SKM-1 (cell line): ENCODE results near the gene BCAS3.
"Not testable (repeated sequence)": the region's sequence is repeated elsewhere in the genome, so short reads cannot be mapped to it uniquely, and the experiment has no call there.

Experiments used
- DNase-seq: peaks from one replicate; lab custom pipeline; 2025; ENCODE audit not compliant: unreplicated experiment; lab: John Stamatoyannopoulos, UW

BCAS3 gene

DNA sequence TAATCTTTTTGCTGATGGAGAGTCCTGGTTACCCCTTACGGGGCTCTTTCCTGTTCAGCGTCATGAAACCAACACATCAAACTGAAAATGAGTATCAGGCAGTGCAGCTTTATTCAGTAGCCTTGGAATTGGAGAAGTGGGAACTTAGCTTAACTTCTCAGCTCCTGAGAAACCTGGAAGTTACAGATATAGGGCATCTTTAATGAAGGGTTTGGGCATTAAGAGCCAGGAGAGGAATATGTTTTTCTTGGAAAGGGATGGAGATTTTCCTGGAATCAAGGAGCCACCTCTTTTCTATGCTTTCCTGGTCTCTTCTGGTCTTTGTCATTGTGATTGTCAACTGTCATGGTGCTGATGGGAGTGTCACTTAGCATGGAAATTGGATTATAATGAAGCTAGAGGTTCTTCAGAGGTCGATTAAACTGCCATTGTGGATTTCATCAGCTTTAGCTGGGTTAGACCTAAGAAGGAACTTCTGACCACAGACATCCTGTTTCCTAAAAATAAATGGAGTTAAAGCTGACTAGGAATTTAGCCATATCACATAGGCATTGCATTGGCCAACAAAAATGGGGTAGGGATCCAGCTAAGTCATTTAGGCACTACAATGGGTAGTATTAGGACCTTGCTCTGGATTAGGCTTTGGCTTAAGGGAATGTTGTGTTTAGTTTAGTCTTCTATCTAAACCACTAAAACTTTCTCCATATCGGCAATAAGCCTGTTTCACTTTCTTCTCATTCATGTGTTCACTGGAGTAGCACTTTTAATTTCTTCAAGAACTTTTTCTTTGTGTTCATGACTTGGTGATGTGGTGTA is 186.4 kb downstream of the BCAS3 start:
- peak; percentile 57 for DNase-seq

- no peak for DNase-seq
These were observed 187.0 kb downstream of the BCAS3 start for GRCh38 chr17:60864708-60865005.

- DNase-seq: no peak
These were observed 197.1 kb downstream of the BCAS3 start for GRCh38 chr17:60874772-60875171.

DNA sequence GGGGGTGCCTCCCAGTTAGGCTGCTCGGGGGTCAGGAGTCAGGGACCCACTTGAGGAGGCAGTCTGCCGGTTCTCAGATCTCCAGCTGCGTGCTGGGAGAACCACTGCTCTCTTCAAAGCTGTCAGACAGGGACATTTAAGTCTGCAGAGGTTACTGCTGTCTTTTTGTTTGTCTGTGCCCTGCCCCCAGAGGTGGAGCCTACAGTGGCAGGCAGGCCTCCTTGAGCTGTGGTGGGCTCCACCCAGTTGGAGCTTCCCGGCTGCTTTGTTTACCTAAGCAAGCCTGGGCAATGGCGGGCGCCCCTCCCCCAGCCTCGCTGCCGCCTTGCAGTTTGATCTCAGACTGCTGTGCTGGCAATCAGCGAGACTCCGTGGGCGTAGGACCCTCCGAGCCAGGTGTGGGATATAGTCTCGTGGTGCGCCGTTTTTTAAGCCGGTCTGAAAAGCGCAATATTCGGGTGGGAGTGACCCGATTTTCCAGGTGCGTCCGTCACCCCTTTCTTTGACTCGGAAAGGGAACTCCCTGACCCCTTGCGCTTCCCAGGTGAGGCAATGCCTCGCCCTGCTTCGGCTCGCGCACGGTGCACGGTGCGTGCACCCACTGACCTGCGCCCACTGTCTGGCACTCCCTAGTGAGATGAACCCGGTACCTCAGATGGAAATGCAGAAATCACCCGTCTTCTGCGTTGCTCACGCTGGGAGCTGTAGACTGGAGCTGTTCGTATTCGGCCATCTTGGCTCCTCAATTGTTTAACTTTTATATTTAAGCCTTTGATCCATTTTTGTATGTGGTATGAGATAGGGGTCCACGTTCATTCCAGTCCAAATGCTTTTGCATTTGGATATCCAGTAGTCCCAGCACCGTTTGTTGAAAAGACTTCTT is 209.3 kb downstream of the BCAS3 start:
- not testable (repeated sequence) for DNase-seq

DNA sequence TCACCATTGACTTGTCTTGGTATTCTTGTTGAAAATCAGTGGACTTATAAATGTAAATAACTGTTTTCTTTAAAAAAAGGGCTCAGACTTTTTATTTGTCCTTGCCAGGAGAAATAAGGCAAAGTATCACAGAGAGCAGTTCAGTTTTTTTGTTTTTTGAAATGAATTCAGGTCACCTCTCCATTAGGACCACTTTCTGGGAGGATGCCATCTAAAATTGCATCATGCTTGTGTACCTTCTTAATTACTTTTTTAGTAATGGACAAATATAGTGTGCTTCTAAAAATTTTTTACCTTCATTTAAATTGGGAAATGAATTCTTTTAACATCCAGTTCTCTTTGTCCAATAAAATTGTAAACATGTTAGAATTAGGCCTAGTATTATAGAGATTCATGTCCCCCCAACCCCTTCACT is 210.0 kb downstream of the BCAS3 start:
- DNase-seq: no peak

- DNase-seq: no peak
These were observed 211.4 kb downstream of the BCAS3 start for GRCh38 chr17:60888812-60889709.

GRCh38 chr17:60891149-60891548 is 213.5 kb downstream of the BCAS3 start:
- no peak for DNase-seq

DNA sequence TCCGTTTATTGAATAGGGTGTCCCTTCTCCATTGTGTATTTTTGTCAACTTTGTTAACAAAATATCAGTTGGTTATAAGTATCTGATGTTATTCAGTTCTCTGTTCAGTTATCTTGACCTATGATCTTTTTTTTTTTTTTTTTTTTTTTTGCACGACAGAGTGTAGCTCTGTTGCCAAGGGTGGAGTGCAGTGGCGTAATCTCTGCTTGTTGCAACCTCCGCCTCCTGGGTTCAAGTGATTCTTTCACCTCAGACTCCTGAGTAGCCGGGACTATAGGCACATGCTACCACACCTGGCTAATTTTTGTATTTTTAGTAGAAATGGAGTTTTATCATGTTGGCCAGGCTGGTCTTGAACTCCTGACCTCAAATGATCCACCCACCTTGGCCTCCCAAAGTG is 215.8 kb downstream of the BCAS3 start:
- no peak for DNase-seq

DNA sequence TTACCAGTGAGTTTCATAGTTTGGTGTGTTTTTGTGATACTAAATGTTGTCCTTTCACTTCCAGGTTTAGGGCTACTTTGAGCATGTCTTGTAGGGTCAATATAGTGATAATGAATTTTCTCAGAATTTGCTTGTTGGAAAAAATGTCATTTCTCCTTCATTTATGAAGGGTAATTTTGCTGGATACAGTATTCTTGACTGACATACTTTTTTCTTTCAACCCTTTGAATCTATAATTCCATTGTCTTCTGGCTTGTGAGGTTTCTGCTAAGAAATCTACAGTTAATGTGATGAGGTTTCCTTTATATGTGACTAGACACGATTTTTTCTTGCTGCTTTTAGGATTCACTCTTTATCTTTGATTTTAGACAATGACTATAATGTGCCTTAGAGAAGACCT is 219.3 kb downstream of the BCAS3 start:
- no peak for DNase-seq

- no peak for DNase-seq
These were observed 221.5 kb downstream of the BCAS3 start for GRCh38 chr17:60899115-60899514.

GRCh38 chr17:60900688-60901087 is 223.0 kb downstream of the BCAS3 start:
- DNase-seq: no peak

- DNase-seq: no peak
These were observed 223.6 kb downstream of the BCAS3 start for GRCh38 chr17:60901242-60901641.

- DNase-seq: no peak
These were observed 224.2 kb downstream of the BCAS3 start for GRCh38 chr17:60901806-60902205.

GRCh38 chr17:60902399-60902798 is 224.7 kb downstream of the BCAS3 start:
- DNase-seq: no peak

- DNase-seq: no peak
These were observed 226.9 kb downstream of the BCAS3 start for GRCh38 chr17:60904582-60904981.

- DNase-seq: no peak
These were observed 228.1 kb downstream of the BCAS3 start for GRCh38 chr17:60905709-60906108.

GRCh38 chr17:60908324-60908723 is 230.7 kb downstream of the BCAS3 start:
- no peak for DNase-seq

DNA sequence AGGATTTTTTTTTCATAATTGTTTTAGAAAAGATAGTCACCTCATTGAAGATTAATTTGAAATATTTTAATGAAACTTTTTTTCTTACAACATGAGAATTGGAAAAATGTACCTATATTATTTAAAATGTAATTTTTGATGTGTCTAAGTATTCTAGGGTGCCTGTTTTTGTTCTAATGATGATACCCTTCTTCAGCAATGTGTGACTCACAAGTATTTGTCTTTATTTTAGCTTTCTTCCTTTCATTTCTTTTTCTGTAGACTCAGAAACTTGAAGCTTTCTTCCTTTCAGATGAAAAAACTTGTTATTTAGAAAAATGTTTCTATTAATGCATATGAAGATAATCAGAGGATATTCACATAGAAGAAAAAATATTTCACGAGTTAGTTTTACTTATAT is 231.8 kb downstream of the BCAS3 start:
- no peak for DNase-seq

GRCh38 chr17:60910415-60910814 is 232.8 kb downstream of the BCAS3 start:
- DNase-seq: no peak

GRCh38 chr17:60914078-60914477 is 236.4 kb downstream of the BCAS3 start:
- DNase-seq: no peak

DNA sequence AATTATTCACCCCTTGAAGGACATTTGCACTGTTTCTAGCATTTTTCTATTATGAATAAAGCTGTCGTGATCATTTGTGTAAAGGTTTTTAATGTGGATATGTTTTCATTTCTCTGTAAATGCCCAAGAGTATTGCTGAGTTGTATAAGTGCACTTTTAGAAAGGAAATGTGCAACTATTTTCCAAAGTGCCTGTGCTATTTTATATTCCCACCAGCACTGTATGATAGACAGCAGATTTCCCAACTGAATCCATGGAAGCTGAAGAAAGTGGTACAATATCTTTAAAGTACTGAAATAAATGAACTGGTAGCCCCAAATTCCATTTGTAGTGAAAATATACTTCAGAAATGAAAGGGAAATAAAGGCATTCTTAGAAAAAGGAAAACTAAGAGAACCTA is 238.4 kb downstream of the BCAS3 start:
- no peak for DNase-seq
